GM12878 (cell line): ENCODE results near the gene CIAPIN1. TPM values are rescaled to one million over a fixed set of nuclear protein-coding genes. Genes with fewer than 3 reads are reported as not detected.

ENCODE experiments used
- ATAC-seq: fragments of 200-7000 bp; cut with Tn5 transposase; 3 replicates; pipeline ENCODE4 v1.9.1; 2020; ENCODE audit warnings: mild to moderate bottlenecking, moderate library complexity
- BruUV-seq: library from RNA; stranded (reverse); fragments of 400-500 nt; replicated peaks from 2 replicates; lab custom pipeline; 2021; lab: Mats Ljungman, UMichigan
- CTCF ChIA-PET: fragments of 300-600 bp; sonication (Branson Sonifier 250); formaldehyde crosslinking; extraction: SDS; loops from one replicate; lab custom pipeline; 2021; ENCODE audit warnings: inconsistent platforms; lab: Yijun Ruan, JAX
- POLR2A ChIA-PET: fragments of 350-600 bp; formaldehyde crosslinking; extraction: SDS; loops from one replicate; lab custom pipeline; 2021; ENCODE audit warnings: inconsistent platforms; lab: Charles Lee
- RAD21 ChIA-PET: fragments of 300-600 bp; sonication (Branson Sonifier 250); formaldehyde crosslinking; loops from one replicate; lab custom pipeline; 2023; ENCODE audit warnings: antibody characterized with exemption; ENCODE audit not compliant: unreplicated experiment; lab: Charles Lee
- SMC1A ChIA-PET: fragments of 300-600 bp; sonication (Branson Sonifier 250); formaldehyde crosslinking; loops from one replicate; lab custom pipeline; 2023; ENCODE audit not compliant: unreplicated experiment, uncharacterized antibody; lab: Charles Lee
- DNase-seq: peaks from one replicate; pipeline ENCODE4 v3.0.0-alpha.2; 2011; ENCODE audit warnings: low read depth, low spot score
- FAIRE-seq: peaks from 3 replicates; lab custom pipeline; 2011; peaks lifted over from hg19 to GRCh38; lab: Jason Lieb, UNC
- H2AFZ ChIP-seq: 2 replicates; pipeline ENCODE4 v1.6.0; 2011; ENCODE audit warnings: low read depth, low read length, control low read depth; ENCODE audit not compliant: control insufficient read depth
- H3K27ac ChIP-seq: 2 replicates; pipeline ENCODE4 v1.5.1; 2011; ENCODE audit warnings: control low read depth; ENCODE audit not compliant: control insufficient read depth, insufficient read depth
- H3K27me3 ChIP-seq, 2 experiments: replicated peaks in 1 of 2; 2 replicates each; pipeline versions ENCODE4 v1.6.0 to v1.6.1; 2011; ENCODE audit warnings: low read length in 1 of 2; ENCODE audit not compliant: control insufficient read depth in 2 of 2, insufficient read depth in 2 of 2
- H3K36me3 ChIP-seq, 2 experiments: 2 replicates each; pipeline ENCODE4 v1.5.1; 2011; ENCODE audit warnings: low read length in 1 of 2; ENCODE audit not compliant: control insufficient read depth in 2 of 2, insufficient read depth in 2 of 2
- H3K4me1 ChIP-seq: 2 replicates; pipeline ENCODE4 v1.6.1; 2011; ENCODE audit warnings: mild to moderate bottlenecking, low read length, moderate library complexity, mixed read lengths; ENCODE audit not compliant: control insufficient read depth, insufficient read depth
- H3K4me2 ChIP-seq: 2 replicates; pipeline ENCODE4 v1.6.0; 2011; ENCODE audit warnings: control low read depth; ENCODE audit not compliant: control insufficient read depth, insufficient read depth
- H3K4me3 ChIP-seq: fragments of 200-600 bp; sonication (generic); 2 replicates; pipeline ENCODE4 v1.5.1; 2016
- H3K79me2 ChIP-seq: 2 replicates; pipeline ENCODE4 v1.6.0; 2011; ENCODE audit warnings: low read length; ENCODE audit not compliant: control insufficient read depth, insufficient read depth
- H3K9ac ChIP-seq: 2 replicates; pipeline ENCODE4 v1.8.0; 2011; ENCODE audit warnings: low read length, control low read depth, mixed read lengths; ENCODE audit not compliant: control insufficient read depth, insufficient read depth
- H3K9me3 ChIP-seq: replicated peaks from 3 replicates; pipeline ENCODE4 v1.5.1; 2011; ENCODE audit warnings: mild to moderate bottlenecking, low read length; ENCODE audit not compliant: control insufficient read depth, insufficient read depth
- H4K20me1 ChIP-seq: 2 replicates; pipeline ENCODE4 v1.6.0; 2011; ENCODE audit not compliant: control insufficient read depth, insufficient read depth
- DPF2 ChIP-seq: fragments of 450-650 bp; IDR thresholded peaks from 2 replicates; pipeline ENCODE4 v1.6.1; 2017; ENCODE audit warnings: mild to moderate bottlenecking
- IKZF1 ChIP-seq: fragments of 450-650 bp; conservative IDR thresholded peaks from 2 replicates; pipeline ENCODE4 v1.6.1; 2017; ENCODE audit warnings: antibody characterized with exemption, mild to moderate bottlenecking
- IKZF2 ChIP-seq, 2 experiments: fragments of 450-650 bp; IDR thresholded peaks; 2 replicates each; pipeline ENCODE4 v1.6.1; 2017; ENCODE audit warnings: mild to moderate bottlenecking in 2 of 2, moderate library complexity in 2 of 2
- MEF2B ChIP-seq: fragments of 450-650 bp; IDR thresholded peaks from 2 replicates; pipeline ENCODE4 v1.6.1; 2018; ENCODE audit warnings: mild to moderate bottlenecking, moderate library complexity; ENCODE audit not compliant: partially characterized antibody, poor library complexity, severe bottlenecking
- MYC ChIP-seq: IDR thresholded peaks from 2 replicates; pipeline ENCODE4 v1.6.1; 2011; ENCODE audit warnings: mild to moderate bottlenecking, low read length, moderate library complexity, inconsistent platforms; ENCODE audit not compliant: insufficient read depth, insufficient replicate concordance, insufficient read length, severe bottlenecking
- NR2F1 ChIP-seq: fragments of 450-650 bp; conservative IDR thresholded peaks from 2 replicates; pipeline ENCODE4 v1.6.1; 2017; ENCODE audit warnings: mild to moderate bottlenecking
- SIN3A ChIP-seq: IDR thresholded peaks from 2 replicates; pipeline ENCODE4 v1.6.1; 2012; ENCODE audit warnings: low read depth, low read length, improper control_type of control experiment
- WGBS: methylation state at CpG from one replicate; pipeline ENCODE4 v1.1.6; 2016; ENCODE audit warnings: low lambda C conversion rate; ENCODE audit not compliant: insufficient replicate concordance, insufficient coverage; ENCODE audit errors: missing lambda C conversion rate; 5-methylcytosine and 5-hydroxymethylcytosine counted together
- in situ Hi-C: fragments of 300-500 bp; cut with MboI; formaldehyde crosslinking; loops from 9 replicates; pipeline ENCODE4 v1.14.3; 2018; ENCODE audit warnings: mixed read lengths
- intact Hi-C: fragments of 100-400 bp; cut with micrococcal nuclease; formaldehyde crosslinking; loops from one replicate; pipeline ENCODE4 v1.14.2; 2022; ENCODE audit not compliant: unreplicated experiment
- polyA plus RNA-seq, 11 experiments: library from polyadenylated mRNA; depleted of rRNA in 4 of 11; unstranded in 6 of 11; stranded (reverse) in 5 of 11; fragments of >200 nt; fragmentation: Nextera tagmentation in 4 of 11; fragmentation: Illumina TruSeq in 1 of 11; extraction: Ambion mirVana in 4 of 11; extraction: Trizol in 1 of 11; gene quantifications; 1 replicate in 1 of 11; 2 replicates in 10 of 11; pipeline versions ENCODE4 v1.2.1 to v1.2.3, GENCODE V29; 2011 to 2016; ENCODE audit warnings: inconsistent platforms in 2 of 11, missing spikeins in 2 of 11, low read depth in 1 of 11
- total RNA-seq, 4 experiments: library from RNA; depleted of rRNA in 3 of 4; stranded (reverse); fragments of >200 nt in 3 of 4; fragmentation: Illumina TruSeq in 1 of 4; extraction: Trizol in 1 of 4; gene quantifications; 2 replicates each; pipeline versions ENCODE4 v1.2.1 to v1.2.3, GENCODE V29; 2013 to 2021
- TF ChIP-seq, protein P1 (sequence below): fragments of 450-650 bp; IDR thresholded peaks from 2 replicates; pipeline ENCODE4 v1.6.1; 2017; ENCODE audit warnings: low read depth, mild to moderate bottlenecking, moderate library complexity
- TF ChIP-seq, protein P2 (sequence below): fragments of 450-650 bp; IDR thresholded peaks from 2 replicates; pipeline ENCODE4 v1.6.1; 2016; ENCODE audit warnings: mild to moderate bottlenecking
- TF ChIP-seq, protein P3 (sequence below): IDR thresholded peaks from 2 replicates; pipeline ENCODE4 v1.6.1; 2011; ENCODE audit warnings: borderline replicate concordance, low read depth, mild to moderate bottlenecking, moderate library complexity, low read length; ENCODE audit not compliant: insufficient read depth, poor library complexity, severe bottlenecking
- TF ChIP-seq, protein P4 (sequence below): fragments of 450-650 bp; IDR thresholded peaks from 2 replicates; pipeline ENCODE4 v1.6.1; 2016; ENCODE audit warnings: mild to moderate bottlenecking, moderate library complexity, borderline replicate concordance

CIAPIN1 gene
- total and polyA plus RNA-seq, 10 of the 15 experiments (the other 5 are each of a cell fraction or from before 2014, with no cell fraction given) = 46.2 to 150 (median 54.3) TPM

DNA sequence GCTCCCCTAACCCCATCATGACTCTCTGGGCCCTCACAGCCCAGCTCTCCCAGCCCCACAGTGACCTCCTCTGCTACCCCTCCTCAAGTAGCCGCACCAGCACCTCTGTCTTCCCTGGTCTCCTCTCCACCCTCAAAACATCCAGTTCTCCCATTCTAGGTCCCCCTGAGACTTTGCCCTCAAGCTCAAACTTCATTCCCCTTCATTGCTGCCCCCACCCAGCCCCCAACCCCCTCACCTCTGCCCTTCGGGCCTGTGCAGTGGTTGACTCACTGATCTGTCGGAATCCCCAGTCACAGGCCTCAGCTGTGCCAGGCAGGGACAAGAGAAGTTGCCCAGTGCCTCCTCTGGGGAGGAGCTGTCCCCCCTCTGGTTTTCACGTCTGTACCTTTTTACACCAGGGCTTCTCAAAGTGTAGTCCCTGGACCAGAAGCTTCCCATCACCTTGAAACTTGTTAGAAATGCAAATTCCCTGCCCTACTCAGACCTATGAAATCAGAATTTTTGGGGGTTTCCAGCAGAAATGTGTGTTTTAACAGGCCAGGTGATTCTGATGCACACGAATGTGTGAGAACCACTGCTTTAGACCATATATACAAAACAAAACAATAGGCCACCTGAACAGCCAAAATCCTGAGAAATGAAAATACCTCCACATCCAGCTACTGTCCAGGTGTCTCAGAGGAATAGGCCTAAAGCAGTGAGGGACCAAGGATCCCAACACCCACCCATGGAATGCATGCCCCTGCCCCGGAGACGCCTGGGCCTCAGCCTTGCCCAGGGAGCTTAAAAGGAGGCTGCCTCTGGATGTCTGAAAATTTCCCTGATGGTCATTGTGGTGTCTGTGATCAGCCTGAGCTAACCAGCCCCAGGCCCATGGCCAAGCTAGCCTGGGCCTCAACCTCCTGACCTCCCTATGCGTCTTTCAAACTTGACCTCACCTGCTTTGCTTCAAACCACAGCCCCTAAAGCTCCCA lies 40.0 kb upstream of the CIAPIN1 start:
- peak; percentile 58 for ATAC-seq
- Histone ChIP-seq H2AFZ (peak overlapping the region; percentile 81), H3K79me2 (no peaks in the 10 kb centered on the region), H3K4me1 (peaks cover 15% of the 10 kb centered on the region), H3K27ac (no peak overlapping the region), H3K4me2 (peak overlapping the region; percentile 64), H3K9me3 (no peaks in the 10 kb centered on the region; the same call in 2 of the 3 replicates), H3K27me3 (peaks cover 0 to 2% of the 10 kb centered on the region in 2 experiments; a peak in 1 of 4 replicates), H3K36me3 (no peaks in the 10 kb centered on the region), H3K9ac (peak overlapping the region; percentile 54; the same call in 1 of the 2 replicates), H3K4me3 (peak overlapping the region; percentile 12; the same call in 1 of the 2 replicates), H4K20me1 (no peaks in the 10 kb centered on the region)
- DNase-seq = no peak
- intact Hi-C loops = loop anchor here (2.0 kb wide), 1 partner anchor 50 kb away; the partner anchor contains the start of gene CCDC102A
- RAD21 ChIA-PET = interaction anchor here (0.6 to 2.5 kb wide), 17 partner anchors 11 to 516 kb away, joined by 3 to 16 read pairs (median 4); partner anchors contain the start of genes ADGRG5, CCDC102A, CIAPIN1 and COQ9
- CTCF ChIA-PET = interaction anchor here (0.9 to 4.1 kb wide), 13 partner anchors 11 to 70 kb away, joined by 3 to 25 read pairs (median 6); partner anchors contain the start of genes CCDC102A, CIAPIN1, COQ9 and POLR2C
- WGBS = 49% methylated on average over 7 of the region's 8 CpGs
- in situ Hi-C loops = no loop called here
- TF ChIP-seq, protein P1, sequence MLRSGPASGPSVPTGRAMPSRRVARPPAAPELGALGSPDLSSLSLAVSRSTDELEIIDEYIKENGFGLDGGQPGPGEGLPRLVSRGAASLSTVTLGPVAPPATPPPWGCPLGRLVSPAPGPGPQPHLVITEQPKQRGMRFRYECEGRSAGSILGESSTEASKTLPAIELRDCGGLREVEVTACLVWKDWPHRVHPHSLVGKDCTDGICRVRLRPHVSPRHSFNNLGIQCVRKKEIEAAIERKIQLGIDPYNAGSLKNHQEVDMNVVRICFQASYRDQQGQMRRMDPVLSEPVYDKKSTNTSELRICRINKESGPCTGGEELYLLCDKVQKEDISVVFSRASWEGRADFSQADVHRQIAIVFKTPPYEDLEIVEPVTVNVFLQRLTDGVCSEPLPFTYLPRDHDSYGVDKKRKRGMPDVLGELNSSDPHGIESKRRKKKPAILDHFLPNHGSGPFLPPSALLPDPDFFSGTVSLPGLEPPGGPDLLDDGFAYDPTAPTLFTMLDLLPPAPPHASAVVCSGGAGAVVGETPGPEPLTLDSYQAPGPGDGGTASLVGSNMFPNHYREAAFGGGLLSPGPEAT = peak; percentile 77
- TF ChIP-seq MEF2B (peak; percentile 35), IKZF1 (peak; percentile 56; the same call in 1 of the 2 replicates), DPF2 (peak; percentile 54; the same call in 1 of the 2 replicates), SIN3A (no peak), NR2F1 (peak; percentile 79), MYC (no peak), IKZF2 (IDR thresholded peaks at IDR 0.05) (peak in 1 of 2 experiments; percentile 30; a peak in 1 of 4 replicates)
- TF ChIP-seq, protein P2, sequence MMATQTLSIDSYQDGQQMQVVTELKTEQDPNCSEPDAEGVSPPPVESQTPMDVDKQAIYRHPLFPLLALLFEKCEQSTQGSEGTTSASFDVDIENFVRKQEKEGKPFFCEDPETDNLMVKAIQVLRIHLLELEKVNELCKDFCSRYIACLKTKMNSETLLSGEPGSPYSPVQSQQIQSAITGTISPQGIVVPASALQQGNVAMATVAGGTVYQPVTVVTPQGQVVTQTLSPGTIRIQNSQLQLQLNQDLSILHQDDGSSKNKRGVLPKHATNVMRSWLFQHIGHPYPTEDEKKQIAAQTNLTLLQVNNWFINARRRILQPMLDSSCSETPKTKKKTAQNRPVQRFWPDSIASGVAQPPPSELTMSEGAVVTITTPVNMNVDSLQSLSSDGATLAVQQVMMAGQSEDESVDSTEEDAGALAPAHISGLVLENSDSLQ = no peak
- TF ChIP-seq, protein P3, sequence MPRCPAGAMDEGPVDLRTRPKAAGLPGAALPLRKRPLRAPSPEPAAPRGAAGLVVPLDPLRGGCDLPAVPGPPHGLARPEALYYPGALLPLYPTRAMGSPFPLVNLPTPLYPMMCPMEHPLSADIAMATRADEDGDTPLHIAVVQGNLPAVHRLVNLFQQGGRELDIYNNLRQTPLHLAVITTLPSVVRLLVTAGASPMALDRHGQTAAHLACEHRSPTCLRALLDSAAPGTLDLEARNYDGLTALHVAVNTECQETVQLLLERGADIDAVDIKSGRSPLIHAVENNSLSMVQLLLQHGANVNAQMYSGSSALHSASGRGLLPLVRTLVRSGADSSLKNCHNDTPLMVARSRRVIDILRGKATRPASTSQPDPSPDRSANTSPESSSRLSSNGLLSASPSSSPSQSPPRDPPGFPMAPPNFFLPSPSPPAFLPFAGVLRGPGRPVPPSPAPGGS = no peak
- TF ChIP-seq, protein P4, sequence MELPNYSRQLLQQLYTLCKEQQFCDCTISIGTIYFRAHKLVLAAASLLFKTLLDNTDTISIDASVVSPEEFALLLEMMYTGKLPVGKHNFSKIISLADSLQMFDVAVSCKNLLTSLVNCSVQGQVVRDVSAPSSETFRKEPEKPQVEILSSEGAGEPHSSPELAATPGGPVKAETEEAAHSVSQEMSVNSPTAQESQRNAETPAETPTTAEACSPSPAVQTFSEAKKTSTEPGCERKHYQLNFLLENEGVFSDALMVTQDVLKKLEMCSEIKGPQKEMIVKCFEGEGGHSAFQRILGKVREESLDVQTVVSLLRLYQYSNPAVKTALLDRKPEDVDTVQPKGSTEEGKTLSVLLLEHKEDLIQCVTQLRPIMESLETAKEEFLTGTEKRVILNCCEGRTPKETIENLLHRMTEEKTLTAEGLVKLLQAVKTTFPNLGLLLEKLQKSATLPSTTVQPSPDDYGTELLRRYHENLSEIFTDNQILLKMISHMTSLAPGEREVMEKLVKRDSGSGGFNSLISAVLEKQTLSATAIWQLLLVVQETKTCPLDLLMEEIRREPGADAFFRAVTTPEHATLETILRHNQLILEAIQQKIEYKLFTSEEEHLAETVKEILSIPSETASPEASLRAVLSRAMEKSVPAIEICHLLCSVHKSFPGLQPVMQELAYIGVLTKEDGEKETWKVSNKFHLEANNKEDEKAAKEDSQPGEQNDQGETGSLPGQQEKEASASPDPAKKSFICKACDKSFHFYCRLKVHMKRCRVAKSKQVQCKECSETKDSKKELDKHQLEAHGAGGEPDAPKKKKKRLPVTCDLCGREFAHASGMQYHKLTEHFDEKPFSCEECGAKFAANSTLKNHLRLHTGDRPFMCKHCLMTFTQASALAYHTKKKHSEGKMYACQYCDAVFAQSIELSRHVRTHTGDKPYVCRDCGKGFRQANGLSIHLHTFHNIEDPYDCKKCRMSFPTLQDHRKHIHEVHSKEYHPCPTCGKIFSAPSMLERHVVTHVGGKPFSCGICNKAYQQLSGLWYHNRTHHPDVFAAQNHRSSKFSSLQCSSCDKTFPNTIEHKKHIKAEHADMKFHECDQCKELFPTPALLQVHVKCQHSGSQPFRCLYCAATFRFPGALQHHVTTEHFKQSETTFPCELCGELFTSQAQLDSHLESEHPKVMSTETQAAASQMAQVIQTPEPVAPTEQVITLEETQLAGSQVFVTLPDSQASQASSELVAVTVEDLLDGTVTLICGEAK = 0 out of 2 replicates have a peak, but pooled peaks have one; percentile 6
- POLR2A ChIA-PET = interaction anchor here (0.8 to 1.9 kb wide), 4 partner anchors 25 to 50 kb away, joined by 3 to 10 read pairs (median 4); partner anchors contain the start of genes CCDC102A and POLR2C
- SMC1A ChIA-PET = interaction anchor here (0.6 to 3.5 kb wide), 17 partner anchors 9 to 300 kb away, joined by 3 to 17 read pairs (median 4); partner anchors contain the start of genes ADGRG5 and CCDC102A
- no peak for FAIRE-seq
- TSS peak; percentile 57 for BruUV-seq
